Heart left ventricle (tissue), 13 donors: Measurements from ENCODE around the gene OXSR1.

Source experiments
- POLR2A ChIP-seq, 2 donors: fragments of 450-650 bp; IDR thresholded peaks; one replicate each; pipeline ENCODE4 v1.6.1; 2017; ENCODE audit warnings: antibody characterized with exemption in 2 of 2, mild to moderate bottlenecking in 2 of 2, moderate library complexity in 2 of 2
- TF ChIP-seq, protein P1 (sequence below), 12 donors: fragments of 200-600 bp; sonication (generic) in 4 of 12; IDR thresholded peaks; one replicate each; pipeline versions ENCODE4 v1.5.0 to v1.8.0; 2018 to 2022; ENCODE audit warnings: antibody characterized with exemption in 12 of 12, mild to moderate bottlenecking in 5 of 12
- donor health status: ischemic (EF 13 %, LVEDD 7.1; RV severe dilation, severe dysfunction).
- donor health status: DM: no; HTN: yes; CAD: no.
- donor health status: DM: no; HTN: no; CAD: no.
- donor health status: ischemic (EF 25% LVEDD 6.9; RV normal size, moderate dysfunction).
- donor health status: ischemic (EF 25% LVEDD 5.7; RV mildly dilated, moderate dysfunction).
- donor health status: ischemic (EF 35%, LVEDD 5.7; RV mildly dilated, moderate dysfunction).
- donor health status: nonischemic (EF 11% LVEDD 7.7; RV severe dilation, severe dysfunction).
- donor health status: DM: yes; HTN: yes; CAD: no.
- donor health status: PGD.
- donor health status: ischemic (EF 29% LVEDD 5.4; RV normal size, mild dysfunction).
- donor health status: nonischemic (EF 23%, LVEDD 6.1; RV moderate dilation, normal function).

DNA sequence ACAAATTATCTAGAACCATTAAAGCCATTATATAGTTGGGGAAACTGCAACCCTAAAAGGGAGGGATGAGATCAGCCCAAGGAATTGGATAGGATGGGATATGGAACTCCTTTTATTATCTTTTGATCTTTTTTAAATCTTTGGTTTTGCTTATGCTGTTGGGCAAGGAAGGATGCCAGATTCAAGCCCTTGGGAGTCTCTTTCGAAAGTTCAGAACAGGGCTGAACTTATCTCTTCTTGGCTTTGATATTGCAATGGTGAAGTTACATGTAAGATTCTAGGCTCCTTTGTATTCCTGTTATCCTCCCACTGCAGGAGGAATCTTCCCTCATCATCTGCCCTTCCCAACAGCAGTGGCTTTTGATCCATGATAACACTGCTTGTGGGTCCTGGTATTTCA, 90.3 kb downstream of the OXSR1 start:
- TF ChIP-seq, protein P1, sequence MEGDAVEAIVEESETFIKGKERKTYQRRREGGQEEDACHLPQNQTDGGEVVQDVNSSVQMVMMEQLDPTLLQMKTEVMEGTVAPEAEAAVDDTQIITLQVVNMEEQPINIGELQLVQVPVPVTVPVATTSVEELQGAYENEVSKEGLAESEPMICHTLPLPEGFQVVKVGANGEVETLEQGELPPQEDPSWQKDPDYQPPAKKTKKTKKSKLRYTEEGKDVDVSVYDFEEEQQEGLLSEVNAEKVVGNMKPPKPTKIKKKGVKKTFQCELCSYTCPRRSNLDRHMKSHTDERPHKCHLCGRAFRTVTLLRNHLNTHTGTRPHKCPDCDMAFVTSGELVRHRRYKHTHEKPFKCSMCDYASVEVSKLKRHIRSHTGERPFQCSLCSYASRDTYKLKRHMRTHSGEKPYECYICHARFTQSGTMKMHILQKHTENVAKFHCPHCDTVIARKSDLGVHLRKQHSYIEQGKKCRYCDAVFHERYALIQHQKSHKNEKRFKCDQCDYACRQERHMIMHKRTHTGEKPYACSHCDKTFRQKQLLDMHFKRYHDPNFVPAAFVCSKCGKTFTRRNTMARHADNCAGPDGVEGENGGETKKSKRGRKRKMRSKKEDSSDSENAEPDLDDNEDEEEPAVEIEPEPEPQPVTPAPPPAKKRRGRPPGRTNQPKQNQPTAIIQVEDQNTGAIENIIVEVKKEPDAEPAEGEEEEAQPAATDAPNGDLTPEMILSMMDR (IDR thresholded peaks at IDR 0.05) = no peak
- TF ChIP-seq POLR2A (IDR thresholded peaks at IDR 0.05) = no peak
